PC-3 (cell line): ENCODE results near the gene MEGF6.

ENCODE experiments used
- CTCF ChIP-seq: fragments of 300-600 bp; sonication (generic); conservative IDR thresholded peaks from 2 replicates; pipeline ENCODE4 v1.5.1; 2017; ENCODE audit warnings: antibody characterized with exemption, low read depth, mild to moderate bottlenecking, low read length
- EZH2phosphoT487 ChIP-seq: fragments of 300-600 bp; sonication (generic); IDR thresholded peaks from 2 replicates; pipeline ENCODE4 v1.6.1; 2018; ENCODE audit warnings: mild to moderate bottlenecking, antibody characterized with exemption, low read length, borderline replicate concordance

DNA sequence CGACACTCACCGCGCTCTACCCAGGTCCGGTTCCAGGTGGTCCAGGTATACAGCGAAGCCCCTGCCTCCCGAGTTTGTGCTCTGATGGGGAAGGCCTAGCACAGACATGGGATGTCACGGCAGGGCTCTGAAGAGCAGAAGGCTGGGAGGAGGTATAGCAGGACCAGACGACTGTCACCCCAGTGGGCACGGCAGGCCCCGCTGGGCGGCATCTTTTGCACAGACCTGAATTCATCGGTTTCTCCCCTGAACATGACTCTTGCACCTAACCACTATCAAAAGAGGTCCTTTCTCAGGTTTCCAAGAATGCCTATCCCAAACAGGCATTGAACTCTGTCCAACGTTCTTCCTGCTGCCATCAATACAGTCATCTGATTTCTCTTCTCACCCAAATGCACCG is 126.3 kb downstream of the MEGF6 start:
- no peak for TF ChIP-seq CTCF
- TF ChIP-seq EZH2phosphoT487: no peak
